Measurements from ENCODE around the gene GDPD3.

DNA sequence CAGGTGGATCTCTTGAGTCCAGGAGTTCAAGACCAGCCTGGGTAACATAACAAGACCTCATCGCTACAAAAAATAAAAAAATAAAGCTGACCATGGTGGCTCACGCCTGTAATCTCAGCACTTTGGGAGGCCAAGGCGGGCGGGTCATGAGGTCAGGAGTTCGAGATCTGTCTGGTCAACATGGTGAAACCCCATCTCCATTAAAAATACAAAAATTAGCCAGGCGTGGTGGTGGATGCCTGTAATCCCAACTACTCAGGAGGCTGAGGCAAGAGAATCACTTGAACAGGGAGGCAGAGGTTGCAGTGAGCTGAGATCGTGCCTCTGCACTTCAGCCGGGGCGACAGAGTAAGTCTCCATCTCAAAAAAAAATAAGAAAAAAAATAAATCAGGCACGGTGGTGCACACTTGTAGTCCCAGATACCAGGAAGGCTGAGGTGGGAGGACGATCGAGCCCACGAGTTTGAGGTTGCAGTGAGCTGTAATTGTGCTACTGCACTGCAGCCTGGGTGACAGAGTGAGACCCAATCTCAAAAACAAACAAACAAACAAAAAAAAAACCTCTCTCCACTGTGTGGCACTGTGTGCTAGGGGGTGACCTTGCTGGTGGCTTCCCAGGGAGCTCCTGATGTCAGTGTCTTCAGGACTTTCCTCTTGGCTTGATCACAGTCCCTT, 29.5 kb upstream of the GDPD3 start:
- TF ChIP-seq CTCF (IDR thresholded peaks at IDR 0.05), result no peak
- TF ChIP-seq POLR2A (IDR thresholded peaks at IDR 0.05; ENCODE audit: low read depth), result no peak

All from esophagus muscularis mucosa (tissue), 3 donors.